GM12878 (cell line): Measurements from ENCODE around the gene DAB2IP.

ENCODE experiments used
- BHLHE40 ChIP-seq, 2 experiments: fragments of 450-650 bp in 1 of 2; IDR thresholded peaks; 2 replicates each; pipeline ENCODE4 v1.6.1; 2011 to 2017; ENCODE audit warnings: low read depth in 2 of 2, borderline replicate concordance in 1 of 2, improper control_type of control experiment in 1 of 2, low read length in 1 of 2, mild to moderate bottlenecking in 1 of 2
- CREB1 ChIP-seq: IDR thresholded peaks from 2 replicates; pipeline ENCODE4 v1.6.1; 2012; ENCODE audit warnings: low read depth, mild to moderate bottlenecking, inconsistent platforms
- KDM1A ChIP-seq: fragments of 200-600 bp; sonication (generic); IDR thresholded peaks from 2 replicates; pipeline ENCODE4 v1.6.1; 2016; ENCODE audit warnings: borderline replicate concordance
- MTA3 ChIP-seq: IDR thresholded peaks from 2 replicates; pipeline ENCODE4 v1.6.1; 2012; ENCODE audit warnings: low read length, inconsistent platforms, borderline replicate concordance
- MXI1 ChIP-seq: fragments of 150-350 bp; IDR thresholded peaks from 2 replicates; pipeline ENCODE4 v1.6.1; 2011; ENCODE audit warnings: low read depth, mild to moderate bottlenecking, inconsistent platforms, low read length, improper control_type of control experiment
- POLR2AphosphoS2 ChIP-seq: IDR thresholded peaks from 2 replicates; pipeline ENCODE4 v1.6.1; 2011; ENCODE audit warnings: low read depth, mild to moderate bottlenecking, low read length, improper control_type of control experiment, moderate library complexity
- REST ChIP-seq: IDR thresholded peaks from 2 replicates; pipeline ENCODE4 v1.6.1; 2012; ENCODE audit warnings: mild to moderate bottlenecking, low read depth, low read length
- TF ChIP-seq, protein P1 (sequence below), 3 experiments: IDR thresholded peaks in 2 of 3; conservative IDR thresholded peaks in 1 of 3; 2 replicates each; pipeline ENCODE4 v1.5.1; 2011; ENCODE audit warnings: low read depth in 3 of 3, low read length in 3 of 3, mild to moderate bottlenecking in 3 of 3, control low read depth in 2 of 3, moderate library complexity in 2 of 3, inconsistent platforms in 1 of 3, mixed read lengths in 1 of 3; ENCODE audit not compliant: control insufficient read depth in 2 of 3, insufficient read depth in 1 of 3; ENCODE audit errors: extremely low read depth in 1 of 3

GRCh38 chr9:121718501-121718900 is 67.1 kb downstream of the DAB2IP start:
- TF ChIP-seq, protein P1, sequence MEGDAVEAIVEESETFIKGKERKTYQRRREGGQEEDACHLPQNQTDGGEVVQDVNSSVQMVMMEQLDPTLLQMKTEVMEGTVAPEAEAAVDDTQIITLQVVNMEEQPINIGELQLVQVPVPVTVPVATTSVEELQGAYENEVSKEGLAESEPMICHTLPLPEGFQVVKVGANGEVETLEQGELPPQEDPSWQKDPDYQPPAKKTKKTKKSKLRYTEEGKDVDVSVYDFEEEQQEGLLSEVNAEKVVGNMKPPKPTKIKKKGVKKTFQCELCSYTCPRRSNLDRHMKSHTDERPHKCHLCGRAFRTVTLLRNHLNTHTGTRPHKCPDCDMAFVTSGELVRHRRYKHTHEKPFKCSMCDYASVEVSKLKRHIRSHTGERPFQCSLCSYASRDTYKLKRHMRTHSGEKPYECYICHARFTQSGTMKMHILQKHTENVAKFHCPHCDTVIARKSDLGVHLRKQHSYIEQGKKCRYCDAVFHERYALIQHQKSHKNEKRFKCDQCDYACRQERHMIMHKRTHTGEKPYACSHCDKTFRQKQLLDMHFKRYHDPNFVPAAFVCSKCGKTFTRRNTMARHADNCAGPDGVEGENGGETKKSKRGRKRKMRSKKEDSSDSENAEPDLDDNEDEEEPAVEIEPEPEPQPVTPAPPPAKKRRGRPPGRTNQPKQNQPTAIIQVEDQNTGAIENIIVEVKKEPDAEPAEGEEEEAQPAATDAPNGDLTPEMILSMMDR (IDR thresholded peaks at IDR 0.05 in 2 of 3, conservative IDR thresholded peaks at IDR 0.05 in 1 of 3; ENCODE audit: control insufficient read depth in 2 of 3, extremely low read depth in 1 of 3, insufficient read depth in 1 of 3, low read depth in 3 of 3, low read length in 3 of 3) = no peak
- TF ChIP-seq MTA3 (no peak), POLR2AphosphoS2 (no peak), CREB1 (no peak), BHLHE40 (IDR thresholded peaks at IDR 0.05; ENCODE audit: borderline replicate concordance in 1 of 2, low read depth in 2 of 2, low read length in 1 of 2) (no peak), MXI1 (no peak), REST (no peak), KDM1A (no peak)
